Fibroblast of pulmonary artery (primary cell): ENCODE results near the gene CHAC1.

Experiments used
- DNase-seq: peaks from one replicate; pipeline ENCODE4 v3.0.0-alpha.2; 2010; ENCODE audit warnings: low read depth
- H3K4me3 ChIP-seq: replicated peaks from 2 replicates; pipeline ENCODE4 v1.5.1; 2011; ENCODE audit warnings: low read depth, mild to moderate bottlenecking, control low read depth, low read length, moderate library complexity
- TF ChIP-seq, protein P1 (sequence below): IDR thresholded peaks from 2 replicates; pipeline ENCODE4 v1.5.1; 2011; ENCODE audit warnings: mild to moderate bottlenecking, control low read depth, low read length, inconsistent platforms; ENCODE audit errors: missing control alignments

The CHAC1 gene

DNA sequence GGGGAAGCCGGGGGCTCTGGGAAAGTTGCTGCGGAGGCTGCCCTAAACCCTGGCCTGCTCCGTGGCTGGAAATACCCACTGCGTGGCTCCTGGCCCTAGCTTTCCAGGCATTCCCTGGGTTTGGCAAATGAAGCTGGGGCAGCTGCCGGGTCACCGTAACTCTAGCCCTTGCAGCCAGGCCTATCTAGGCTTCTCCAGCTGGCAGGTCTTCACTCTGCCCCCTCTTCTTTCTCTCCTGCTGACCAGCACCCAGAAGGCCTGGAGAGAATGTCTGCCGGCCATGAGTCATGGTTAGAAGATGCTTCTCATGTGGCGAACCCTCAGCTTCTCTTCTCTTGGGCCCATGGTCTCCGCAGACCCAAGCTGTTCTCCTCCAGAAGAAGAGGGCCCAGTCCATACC is 29.7 kb upstream of the CHAC1 start:
- H3K4me3 ChIP-seq, result no peak overlapping the region
- no peak for DNase-seq
- TF ChIP-seq, protein P1, sequence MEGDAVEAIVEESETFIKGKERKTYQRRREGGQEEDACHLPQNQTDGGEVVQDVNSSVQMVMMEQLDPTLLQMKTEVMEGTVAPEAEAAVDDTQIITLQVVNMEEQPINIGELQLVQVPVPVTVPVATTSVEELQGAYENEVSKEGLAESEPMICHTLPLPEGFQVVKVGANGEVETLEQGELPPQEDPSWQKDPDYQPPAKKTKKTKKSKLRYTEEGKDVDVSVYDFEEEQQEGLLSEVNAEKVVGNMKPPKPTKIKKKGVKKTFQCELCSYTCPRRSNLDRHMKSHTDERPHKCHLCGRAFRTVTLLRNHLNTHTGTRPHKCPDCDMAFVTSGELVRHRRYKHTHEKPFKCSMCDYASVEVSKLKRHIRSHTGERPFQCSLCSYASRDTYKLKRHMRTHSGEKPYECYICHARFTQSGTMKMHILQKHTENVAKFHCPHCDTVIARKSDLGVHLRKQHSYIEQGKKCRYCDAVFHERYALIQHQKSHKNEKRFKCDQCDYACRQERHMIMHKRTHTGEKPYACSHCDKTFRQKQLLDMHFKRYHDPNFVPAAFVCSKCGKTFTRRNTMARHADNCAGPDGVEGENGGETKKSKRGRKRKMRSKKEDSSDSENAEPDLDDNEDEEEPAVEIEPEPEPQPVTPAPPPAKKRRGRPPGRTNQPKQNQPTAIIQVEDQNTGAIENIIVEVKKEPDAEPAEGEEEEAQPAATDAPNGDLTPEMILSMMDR, result no peak

GRCh38 chr15:40925495-40925862 is 27.8 kb upstream of the CHAC1 start:
- no peak for DNase-seq
- no peak overlapping the region for H3K4me3 ChIP-seq
- TF ChIP-seq, protein P1, result no peak

- H3K4me3 ChIP-seq, result peak overlapping the region; percentile 7
- TF ChIP-seq, protein P1, result no peak
- DNase-seq, result no peak
These were observed 27.2 kb upstream of the CHAC1 start for GRCh38 chr15:40925863-40926658.

GRCh38 chr15:40926659-40927494 is 26.4 kb upstream of the CHAC1 start:
- no peak overlapping the region for H3K4me3 ChIP-seq
- TF ChIP-seq, protein P1, result no peak
- DNase-seq, result no peak

DNA sequence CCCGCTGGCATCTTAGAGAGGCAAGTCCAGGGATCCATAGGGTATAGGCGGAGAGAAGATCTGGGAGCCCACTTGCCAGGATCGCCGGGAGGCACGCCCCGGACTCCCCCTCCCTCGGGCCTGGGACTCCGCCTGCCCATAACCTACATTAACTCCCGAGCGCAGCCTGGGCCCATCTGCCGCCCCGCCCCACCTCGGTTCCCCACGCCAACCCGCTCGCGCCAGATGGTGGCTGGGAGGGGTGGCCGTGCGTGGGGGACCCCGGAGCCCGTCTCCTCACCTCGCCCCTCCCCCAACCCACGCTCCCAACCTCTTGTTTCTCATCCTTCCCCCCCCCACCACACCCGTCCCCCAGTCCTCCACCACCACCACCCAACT is 25.8 kb upstream of the CHAC1 start:
- TF ChIP-seq, protein P1, result no peak
- no peak for DNase-seq
- H3K4me3 ChIP-seq, result no peak overlapping the region

DNA sequence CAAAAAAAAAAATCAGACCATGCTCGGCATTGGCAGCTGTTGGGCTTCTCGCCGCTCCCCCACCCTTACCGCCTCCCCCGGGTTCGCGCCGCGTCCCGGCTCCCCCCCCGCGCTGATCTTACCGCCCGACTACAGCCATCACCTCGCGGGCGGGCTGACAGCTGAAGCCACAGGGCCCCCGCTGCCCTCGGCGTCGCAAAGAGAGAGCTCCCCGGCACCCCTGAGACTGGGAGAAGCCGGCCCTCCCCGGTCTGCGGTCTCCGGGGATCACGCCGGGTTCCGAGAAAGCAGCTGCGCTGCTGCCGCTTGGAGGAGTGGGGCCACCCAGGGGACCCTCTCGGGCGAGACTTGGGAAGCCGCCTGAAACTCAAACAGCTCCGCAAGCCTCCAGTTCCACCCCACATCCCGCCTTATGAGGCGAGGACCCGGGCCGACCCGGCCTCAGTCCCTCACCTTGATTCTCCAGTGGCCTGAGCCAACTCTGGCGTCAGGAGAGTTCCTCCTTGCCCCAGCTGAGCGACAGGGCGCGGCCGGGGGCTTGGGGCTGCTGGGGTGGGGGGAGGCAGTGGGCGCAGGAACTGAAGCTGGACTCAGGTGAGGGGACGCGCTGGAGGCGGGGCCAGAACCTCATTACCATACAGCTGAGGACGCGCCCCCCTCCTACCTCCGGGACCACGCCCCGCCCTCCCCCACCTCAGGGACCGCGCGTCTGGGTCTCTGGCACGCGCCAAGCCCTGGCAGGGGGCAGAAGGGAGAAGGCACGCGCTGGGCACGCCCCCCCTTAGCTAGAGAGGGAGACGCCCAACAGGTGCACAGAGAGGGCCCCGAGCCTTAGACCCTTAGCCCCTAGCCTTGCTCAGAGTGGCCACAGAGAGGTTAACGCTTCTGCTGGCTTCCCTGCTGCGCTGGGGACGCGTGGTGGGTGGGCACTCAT is 25.1 kb upstream of the CHAC1 start:
- TF ChIP-seq, protein P1, result no peak
- no peak for DNase-seq
- H3K4me3 ChIP-seq, result peak overlapping the region; percentile 12
